ENCODE data around the gene MAP2K5. TPM values are rescaled to one million over a fixed set of nuclear protein-coding genes. Genes with fewer than 3 reads are reported as not detected.
A peak's percentile ranks its signal among the peaks of the same experiment; 100 is the strongest.

MAP2K5 gene
- total RNA-seq, 1 experiment from 2014 or later = 7.4 TPM

GRCh38 chr15:67829647-67830504 is 287.4 kb downstream of the MAP2K5 start:
- DNase-seq (ENCODE audit: extremely low read depth, low read depth) = no peak

GRCh38 chr15:67831363-67831762 is 288.9 kb downstream of the MAP2K5 start:
- DNase-seq (ENCODE audit: extremely low read depth, low read depth) = no peak

- peak; percentile 25 for DNase-seq (ENCODE audit: extremely low read depth, low read depth)
Measured at GRCh38 chr15:67832031-67832551, 289.6 kb downstream of the MAP2K5 start.

GRCh38 chr15:67832897-67833709 is 290.6 kb downstream of the MAP2K5 start:
- DNase-seq (ENCODE audit: extremely low read depth, low read depth) = no peak

- DNase-seq (ENCODE audit: extremely low read depth, low read depth) = peak; percentile 26
Measured at GRCh38 chr15:67833710-67834511, 291.4 kb downstream of the MAP2K5 start.

GRCh38 chr15:67834581-67835296 is 292.2 kb downstream of the MAP2K5 start:
- DNase-seq (ENCODE audit: extremely low read depth, low read depth) = no peak

- DNase-seq (ENCODE audit: extremely low read depth, low read depth) = no peak
Measured at GRCh38 chr15:67835297-67836133, 293.0 kb downstream of the MAP2K5 start.

GRCh38 chr15:67836134-67836455 is 293.6 kb downstream of the MAP2K5 start:
- DNase-seq (ENCODE audit: extremely low read depth, low read depth) = no peak

- DNase-seq (ENCODE audit: extremely low read depth, low read depth) = peak; percentile 25
Measured at GRCh38 chr15:67836477-67836876, 294.0 kb downstream of the MAP2K5 start.

- DNase-seq (ENCODE audit: extremely low read depth, low read depth) = no peak
Measured at GRCh38 chr15:67836955-67837354, 294.5 kb downstream of the MAP2K5 start.

GRCh38 chr15:67838789-67839332 is 296.4 kb downstream of the MAP2K5 start:
- DNase-seq (ENCODE audit: extremely low read depth, low read depth) = no peak

- peak; percentile 37 for DNase-seq (ENCODE audit: extremely low read depth, low read depth)
Measured at GRCh38 chr15:67839499-67839928, 297.0 kb downstream of the MAP2K5 start.

- peak; percentile 86 for DNase-seq (ENCODE audit: extremely low read depth, low read depth)
Measured at GRCh38 chr15:67839929-67840748, 297.6 kb downstream of the MAP2K5 start, which contains the start of gene RNU6-1. TSS of gene RNU6-1 (minus strand) at chr15:67840045.

GRCh38 chr15:67840749-67841512 is 298.4 kb downstream of the MAP2K5 start:
- DNase-seq (ENCODE audit: extremely low read depth, low read depth) = no peak

- DNase-seq (ENCODE audit: extremely low read depth, low read depth) = no peak
Measured at GRCh38 chr15:67841513-67841762, 298.9 kb downstream of the MAP2K5 start.

- DNase-seq (ENCODE audit: extremely low read depth, low read depth) = no peak
Measured at GRCh38 chr15:67843092-67843501, 300.6 kb downstream of the MAP2K5 start.

All from NCI-H460 (cell line).